SK-N-SH treated with all-trans-retinoic acid at 6 μM for 48 hours (cell line): ENCODE data around the gene RARS2.

ENCODE experiments used
- ATAC-seq: fragments of 200-7000 bp; cut with Tn5 transposase; 3 replicates; pipeline ENCODE4 v1.9.1; 2020; ENCODE audit warnings: mild to moderate bottlenecking, moderate library complexity
- ARNTL ChIP-seq: fragments of 450-650 bp; formaldehyde crosslinking; IDR thresholded peaks from 2 replicates; pipeline ENCODE4 v1.5.0; 2020; ENCODE audit warnings: low read depth, mild to moderate bottlenecking, moderate library complexity, borderline replicate concordance
- BACH2 ChIP-seq: fragments of 250-450 bp; sonication (Bioruptor Pico); IDR thresholded peaks from 2 replicates; pipeline ENCODE4 v1.9.0; 2021; ENCODE audit warnings: mild to moderate bottlenecking, borderline replicate concordance
- CSDC2 ChIP-seq: fragments of 250-450 bp; sonication (Bioruptor Pico); IDR thresholded peaks from 2 replicates; pipeline ENCODE4 v1.5.0; 2020; ENCODE audit warnings: mild to moderate bottlenecking, moderate library complexity
- CSRNP3 ChIP-seq: fragments of 250-450 bp; sonication (Bioruptor Pico); IDR thresholded peaks from 2 replicates; pipeline ENCODE4 v1.5.1; 2021; ENCODE audit warnings: mild to moderate bottlenecking, moderate library complexity
- ESRRG ChIP-seq: fragments of 250-450 bp; sonication (Bioruptor Pico); IDR thresholded peaks from 2 replicates; pipeline ENCODE4 v1.6.1; 2021; ENCODE audit warnings: mild to moderate bottlenecking
- GLIS3 ChIP-seq: fragments of 250-450 bp; sonication (Bioruptor Pico); IDR thresholded peaks from 2 replicates; pipeline ENCODE4 v1.5.0; 2020; ENCODE audit warnings: mild to moderate bottlenecking, moderate library complexity
- ISL1 ChIP-seq: fragments of 250-450 bp; sonication (Bioruptor Pico); IDR thresholded peaks from 2 replicates; pipeline ENCODE4 v2.1.2; 2022; ENCODE audit warnings: mild to moderate bottlenecking, moderate library complexity
- OSR1 ChIP-seq: fragments of 250-450 bp; sonication (Bioruptor Pico); IDR thresholded peaks from 2 replicates; pipeline ENCODE4 v1.8.0; 2022; ENCODE audit warnings: moderate library complexity, mild to moderate bottlenecking, inconsistent platforms
- POU6F1 ChIP-seq: fragments of 250-450 bp; sonication (Bioruptor Pico); IDR thresholded peaks from 2 replicates; pipeline ENCODE4 v1.8.0; 2021; ENCODE audit warnings: low read depth, mild to moderate bottlenecking, moderate library complexity, borderline replicate concordance
- PPARA ChIP-seq: fragments of 250-450 bp; sonication (Bioruptor Pico); IDR thresholded peaks from 2 replicates; pipeline ENCODE4 v1.5.0; 2020; ENCODE audit warnings: mild to moderate bottlenecking, borderline replicate concordance
- RARB ChIP-seq: fragments of 250-450 bp; sonication (Bioruptor Pico); IDR thresholded peaks from 2 replicates; pipeline ENCODE4 v1.8.0; 2021; ENCODE audit warnings: mild to moderate bottlenecking, moderate library complexity
- SNAI2 ChIP-seq: fragments of 250-450 bp; sonication (Bioruptor Pico); IDR thresholded peaks from 2 replicates; pipeline ENCODE4 v1.5.0; 2020; ENCODE audit warnings: mild to moderate bottlenecking, moderate library complexity
- TCF4 ChIP-seq: fragments of 250-450 bp; sonication (Bioruptor Pico); IDR thresholded peaks from 2 replicates; pipeline ENCODE4 v1.8.0; 2021; ENCODE audit warnings: mild to moderate bottlenecking, moderate library complexity, borderline replicate concordance
- TOX ChIP-seq: fragments of 250-450 bp; sonication (Bioruptor Pico); IDR thresholded peaks from 2 replicates; pipeline ENCODE4 v1.8.0; 2021; ENCODE audit warnings: mild to moderate bottlenecking, moderate library complexity, borderline replicate concordance
- ZFP3 ChIP-seq: fragments of 250-450 bp; sonication (Bioruptor Pico); IDR thresholded peaks from 2 replicates; pipeline ENCODE4 v1.5.0; 2020; ENCODE audit warnings: mild to moderate bottlenecking, moderate library complexity
- ZFP30 ChIP-seq: fragments of 450-650 bp; formaldehyde crosslinking; IDR thresholded peaks from 2 replicates; pipeline ENCODE4 v1.5.0; 2022; ENCODE audit warnings: mild to moderate bottlenecking, moderate library complexity
- ZNF565 ChIP-seq: fragments of 450-650 bp; formaldehyde crosslinking; conservative IDR thresholded peaks from 2 replicates; pipeline ENCODE4 v1.5.0; 2020; ENCODE audit warnings: low read depth, mild to moderate bottlenecking, moderate library complexity
- ZNF70 ChIP-seq: fragments of 450-650 bp; formaldehyde crosslinking; IDR thresholded peaks from 2 replicates; pipeline ENCODE4 v1.5.0; 2020; ENCODE audit warnings: mild to moderate bottlenecking, moderate library complexity
- ZNF8 ChIP-seq: fragments of 450-650 bp; formaldehyde crosslinking; IDR thresholded peaks from 2 replicates; pipeline ENCODE4 v1.5.0; 2020; ENCODE audit warnings: mild to moderate bottlenecking, moderate library complexity
- TF ChIP-seq, protein P1 (sequence below): fragments of 250-450 bp; sonication (Bioruptor Pico); IDR thresholded peaks from 2 replicates; pipeline ENCODE4 v1.8.0; 2020; ENCODE audit warnings: mild to moderate bottlenecking, moderate library complexity, borderline replicate concordance
- TF ChIP-seq, protein P2 (sequence below): fragments of 250-450 bp; sonication (Bioruptor Pico); IDR thresholded peaks from 2 replicates; pipeline ENCODE4 v1.5.0; 2020; ENCODE audit warnings: mild to moderate bottlenecking, moderate library complexity
- TF ChIP-seq, protein P3 (sequence below): fragments of 250-450 bp; sonication (Bioruptor Pico); IDR thresholded peaks from 2 replicates; pipeline ENCODE4 v1.5.1; 2020; ENCODE audit warnings: low read depth, mild to moderate bottlenecking, moderate library complexity

Gene RARS2

DNA sequence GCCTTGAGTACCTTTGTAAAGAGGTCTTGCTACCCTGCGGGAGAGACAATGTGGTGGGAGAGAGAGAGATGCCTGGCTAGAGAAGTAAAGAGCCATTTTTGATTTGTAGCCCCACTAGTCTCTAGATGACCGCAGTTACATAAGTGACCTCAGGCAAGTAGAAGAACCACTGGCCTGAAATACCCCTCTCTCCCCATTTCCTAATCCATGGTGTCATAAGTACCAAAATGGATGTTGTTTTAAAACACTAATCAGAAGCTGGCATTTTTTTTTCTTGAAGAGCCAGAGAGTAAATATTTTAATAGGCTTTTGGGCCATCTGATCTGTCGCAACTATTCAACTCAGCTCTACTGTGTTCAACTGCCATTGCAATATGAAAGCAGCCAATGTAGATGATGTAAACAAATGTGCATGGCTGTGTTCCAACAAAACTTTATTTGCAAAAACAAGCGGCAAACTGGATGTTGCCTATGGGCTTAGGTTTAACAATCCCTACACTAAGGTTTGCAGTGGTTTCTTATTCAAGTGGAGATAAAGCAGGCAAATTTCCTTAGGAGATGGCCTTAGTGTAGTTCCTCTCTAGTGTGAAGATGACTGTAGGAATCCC is 36.5 kb downstream of the RARS2 start:
- TF ChIP-seq, protein P1, sequence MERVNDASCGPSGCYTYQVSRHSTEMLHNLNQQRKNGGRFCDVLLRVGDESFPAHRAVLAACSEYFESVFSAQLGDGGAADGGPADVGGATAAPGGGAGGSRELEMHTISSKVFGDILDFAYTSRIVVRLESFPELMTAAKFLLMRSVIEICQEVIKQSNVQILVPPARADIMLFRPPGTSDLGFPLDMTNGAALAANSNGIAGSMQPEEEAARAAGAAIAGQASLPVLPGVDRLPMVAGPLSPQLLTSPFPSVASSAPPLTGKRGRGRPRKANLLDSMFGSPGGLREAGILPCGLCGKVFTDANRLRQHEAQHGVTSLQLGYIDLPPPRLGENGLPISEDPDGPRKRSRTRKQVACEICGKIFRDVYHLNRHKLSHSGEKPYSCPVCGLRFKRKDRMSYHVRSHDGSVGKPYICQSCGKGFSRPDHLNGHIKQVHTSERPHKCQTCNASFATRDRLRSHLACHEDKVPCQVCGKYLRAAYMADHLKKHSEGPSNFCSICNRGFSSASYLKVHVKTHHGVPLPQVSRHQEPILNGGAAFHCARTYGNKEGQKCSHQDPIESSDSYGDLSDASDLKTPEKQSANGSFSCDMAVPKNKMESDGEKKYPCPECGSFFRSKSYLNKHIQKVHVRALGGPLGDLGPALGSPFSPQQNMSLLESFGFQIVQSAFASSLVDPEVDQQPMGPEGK, result no peak
- TF ChIP-seq, protein P2, sequence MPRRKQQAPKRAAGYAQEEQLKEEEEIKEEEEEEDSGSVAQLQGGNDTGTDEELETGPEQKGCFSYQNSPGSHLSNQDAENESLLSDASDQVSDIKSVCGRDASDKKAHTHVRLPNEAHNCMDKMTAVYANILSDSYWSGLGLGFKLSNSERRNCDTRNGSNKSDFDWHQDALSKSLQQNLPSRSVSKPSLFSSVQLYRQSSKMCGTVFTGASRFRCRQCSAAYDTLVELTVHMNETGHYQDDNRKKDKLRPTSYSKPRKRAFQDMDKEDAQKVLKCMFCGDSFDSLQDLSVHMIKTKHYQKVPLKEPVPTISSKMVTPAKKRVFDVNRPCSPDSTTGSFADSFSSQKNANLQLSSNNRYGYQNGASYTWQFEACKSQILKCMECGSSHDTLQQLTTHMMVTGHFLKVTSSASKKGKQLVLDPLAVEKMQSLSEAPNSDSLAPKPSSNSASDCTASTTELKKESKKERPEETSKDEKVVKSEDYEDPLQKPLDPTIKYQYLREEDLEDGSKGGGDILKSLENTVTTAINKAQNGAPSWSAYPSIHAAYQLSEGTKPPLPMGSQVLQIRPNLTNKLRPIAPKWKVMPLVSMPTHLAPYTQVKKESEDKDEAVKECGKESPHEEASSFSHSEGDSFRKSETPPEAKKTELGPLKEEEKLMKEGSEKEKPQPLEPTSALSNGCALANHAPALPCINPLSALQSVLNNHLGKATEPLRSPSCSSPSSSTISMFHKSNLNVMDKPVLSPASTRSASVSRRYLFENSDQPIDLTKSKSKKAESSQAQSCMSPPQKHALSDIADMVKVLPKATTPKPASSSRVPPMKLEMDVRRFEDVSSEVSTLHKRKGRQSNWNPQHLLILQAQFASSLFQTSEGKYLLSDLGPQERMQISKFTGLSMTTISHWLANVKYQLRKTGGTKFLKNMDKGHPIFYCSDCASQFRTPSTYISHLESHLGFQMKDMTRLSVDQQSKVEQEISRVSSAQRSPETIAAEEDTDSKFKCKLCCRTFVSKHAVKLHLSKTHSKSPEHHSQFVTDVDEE (CRISPR knock-in tag), result no peak
- TF ChIP-seq SNAI2 (CRISPR knock-in tag), result no peak
- no peak for TF ChIP-seq OSR1
- TF ChIP-seq CSDC2 (CRISPR knock-in tag), result no peak
- TF ChIP-seq ZNF8, result no peak
- no peak for TF ChIP-seq POU6F1 (CRISPR knock-in tag)
- no peak for ATAC-seq

- ATAC-seq, result no peak
- TF ChIP-seq ZFP3 (CRISPR knock-in tag), result no peak
- no peak for TF ChIP-seq RARB (CRISPR knock-in tag)
- TF ChIP-seq ZNF70, result no peak
- TF ChIP-seq ZFP30, result no peak
- no peak for TF ChIP-seq GLIS3
- no peak for TF ChIP-seq ZNF8
- no peak for TF ChIP-seq PPARA (CRISPR knock-in tag)
- TF ChIP-seq, protein P2 (CRISPR knock-in tag), result no peak
- no peak for TF ChIP-seq CSRNP3 (CRISPR knock-in tag)
- TF ChIP-seq SNAI2 (CRISPR knock-in tag), result no peak
- no peak for TF ChIP-seq ARNTL
Measured at GRCh38 chr6:87551799-87552198, 38.0 kb downstream of the RARS2 start.

- ATAC-seq, result no peak
- TF ChIP-seq TCF4 (no peak), OSR1 (no peak), ISL1 (no peak), ZNF70 (no peak), ZNF565 (CRISPR knock-in tag) (no peak), POU6F1 (CRISPR knock-in tag) (no peak), PPARA (CRISPR knock-in tag) (no peak), SNAI2 (CRISPR knock-in tag) (no peak), ESRRG (no peak), TOX (no peak), BACH2 (CRISPR knock-in tag) (no peak), GLIS3 (no peak), RARB (CRISPR knock-in tag) (no peak), ARNTL (no peak), ZFP30 (no peak)
- TF ChIP-seq, protein P1, result no peak
- TF ChIP-seq, protein P3, sequence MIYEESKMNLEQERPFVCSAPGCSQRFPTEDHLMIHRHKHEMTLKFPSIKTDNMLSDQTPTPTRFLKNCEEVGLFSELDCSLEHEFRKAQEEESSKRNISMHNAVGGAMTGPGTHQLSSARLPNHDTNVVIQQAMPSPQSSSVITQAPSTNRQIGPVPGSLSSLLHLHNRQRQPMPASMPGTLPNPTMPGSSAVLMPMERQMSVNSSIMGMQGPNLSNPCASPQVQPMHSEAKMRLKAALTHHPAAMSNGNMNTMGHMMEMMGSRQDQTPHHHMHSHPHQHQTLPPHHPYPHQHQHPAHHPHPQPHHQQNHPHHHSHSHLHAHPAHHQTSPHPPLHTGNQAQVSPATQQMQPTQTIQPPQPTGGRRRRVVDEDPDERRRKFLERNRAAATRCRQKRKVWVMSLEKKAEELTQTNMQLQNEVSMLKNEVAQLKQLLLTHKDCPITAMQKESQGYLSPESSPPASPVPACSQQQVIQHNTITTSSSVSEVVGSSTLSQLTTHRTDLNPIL (CRISPR knock-in tag), result no peak
Measured at GRCh38 chr6:87544474-87544735, 45.4 kb downstream of the RARS2 start.
